Kidney epithelial cell (primary cell): ENCODE measurements around the gene PTPRO. TPM values are rescaled to one million over a fixed set of nuclear protein-coding genes. Genes with fewer than 3 reads are reported as not detected.
A peak's percentile ranks its signal among the peaks of the same experiment; 100 is the strongest.

Source experiments
- DNase-seq: peaks from one replicate; pipeline ENCODE4 v3.0.0-alpha.2; 2010; ENCODE audit warnings: low read depth
- H3K27me3 ChIP-seq: 2 replicates; pipeline ENCODE4 v1.6.0; 2011; ENCODE audit warnings: low read length; ENCODE audit not compliant: control insufficient read depth, insufficient read depth
- H3K36me3 ChIP-seq: 2 replicates; pipeline ENCODE4 v1.5.1; 2011; ENCODE audit warnings: low read length; ENCODE audit not compliant: control insufficient read depth, insufficient read depth
- H3K4me3 ChIP-seq: 2 replicates; pipeline ENCODE4 v1.5.1; 2011; ENCODE audit warnings: low read depth, mild to moderate bottlenecking, control low read depth, low read length
- CTCF ChIP-seq: IDR thresholded peaks from 2 replicates; pipeline ENCODE4 v1.5.1; 2011; ENCODE audit warnings: mild to moderate bottlenecking, moderate library complexity, low read length, control low read depth, inconsistent platforms; ENCODE audit not compliant: insufficient read depth, poor library complexity, severe bottlenecking
- total RNA-seq: library from RNA; depleted of rRNA; stranded (reverse); fragments of >200 nt; gene quantifications from 2 replicates; pipeline ENCODE4 v1.2.3, GENCODE V29; 2015

Gene PTPRO
- total RNA-seq, 1 donor from 2014 or later = 3.7 TPM

GRCh38 chr12:15581006-15581405, 258.7 kb downstream of the PTPRO start:
- Histone ChIP-seq H3K36me3 (no peaks in the 10 kb centered on the region), H3K27me3 (no peaks in the 10 kb centered on the region), H3K4me3 (no peak overlapping the region)
- TF ChIP-seq CTCF = no peak
- no peak for DNase-seq

- no peak for DNase-seq
- Histone ChIP-seq H3K27me3 (no peaks in the 10 kb centered on the region), H3K36me3 (no peaks in the 10 kb centered on the region), H3K4me3 (no peak overlapping the region)
- TF ChIP-seq CTCF = no peak
Observed at GRCh38 chr12:15583804-15584203, 261.5 kb downstream of the PTPRO start.

- no peak overlapping the region for H3K4me3 ChIP-seq
- no peaks in the 10 kb centered on the region for H3K27me3 ChIP-seq
- no peaks in the 10 kb centered on the region for H3K36me3 ChIP-seq
- peak; percentile 64 for TF ChIP-seq CTCF
- no peak for DNase-seq
Observed at GRCh38 chr12:15584366-15585041, 262.2 kb downstream of the PTPRO start.

GRCh38 chr12:15589328-15590032, 267.2 kb downstream of the PTPRO start:
- no peaks in the 10 kb centered on the region for H3K27me3 ChIP-seq
- H3K4me3 ChIP-seq = no peak overlapping the region
- no peak for DNase-seq
- TF ChIP-seq CTCF = no peak
- no peaks in the 10 kb centered on the region for H3K36me3 ChIP-seq

- Histone ChIP-seq H3K27me3 (no peaks in the 10 kb centered on the region), H3K36me3 (no peaks in the 10 kb centered on the region), H3K4me3 (peak overlapping the region; percentile 34)
- no peak for DNase-seq
- TF ChIP-seq CTCF = peak; percentile 84
Observed at GRCh38 chr12:15590180-15590826, 268.0 kb downstream of the PTPRO start.
